HG02938 (cell line): ENCODE measurements around the gene C1D.
"Not testable (repeated sequence)": the region's sequence is repeated elsewhere in the genome, so short reads cannot be mapped to it uniquely, and the experiment has no call there.

Experiments used
- ATAC-seq: cut with Tn5 transposase; IDR thresholded peaks from one replicate; pipeline ENCODE4 v1.9.1; 2021; ENCODE audit warnings: mild to moderate bottlenecking, moderate library complexity; ENCODE audit not compliant: unreplicated experiment

C1D gene

DNA sequence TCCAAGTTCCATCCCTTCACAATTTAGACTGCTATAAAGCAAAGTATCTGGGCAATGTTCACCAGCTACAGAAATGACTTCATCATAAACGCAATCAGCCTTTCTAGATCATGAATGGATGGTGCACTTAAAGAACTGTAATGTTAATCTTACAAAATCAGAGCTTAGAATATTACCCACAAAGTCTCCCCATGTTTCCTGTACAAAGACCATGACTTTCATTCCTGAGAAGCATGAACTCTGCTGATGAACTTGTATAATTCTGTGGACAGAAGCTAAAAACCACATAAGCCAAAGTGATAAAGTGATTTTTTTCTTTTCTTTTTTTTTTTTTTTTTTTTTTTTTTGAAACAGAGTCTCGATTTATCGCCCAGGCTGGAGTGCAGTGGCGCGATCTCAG lies 53.3 kb downstream of the C1D start:
- no peak for ATAC-seq

DNA sequence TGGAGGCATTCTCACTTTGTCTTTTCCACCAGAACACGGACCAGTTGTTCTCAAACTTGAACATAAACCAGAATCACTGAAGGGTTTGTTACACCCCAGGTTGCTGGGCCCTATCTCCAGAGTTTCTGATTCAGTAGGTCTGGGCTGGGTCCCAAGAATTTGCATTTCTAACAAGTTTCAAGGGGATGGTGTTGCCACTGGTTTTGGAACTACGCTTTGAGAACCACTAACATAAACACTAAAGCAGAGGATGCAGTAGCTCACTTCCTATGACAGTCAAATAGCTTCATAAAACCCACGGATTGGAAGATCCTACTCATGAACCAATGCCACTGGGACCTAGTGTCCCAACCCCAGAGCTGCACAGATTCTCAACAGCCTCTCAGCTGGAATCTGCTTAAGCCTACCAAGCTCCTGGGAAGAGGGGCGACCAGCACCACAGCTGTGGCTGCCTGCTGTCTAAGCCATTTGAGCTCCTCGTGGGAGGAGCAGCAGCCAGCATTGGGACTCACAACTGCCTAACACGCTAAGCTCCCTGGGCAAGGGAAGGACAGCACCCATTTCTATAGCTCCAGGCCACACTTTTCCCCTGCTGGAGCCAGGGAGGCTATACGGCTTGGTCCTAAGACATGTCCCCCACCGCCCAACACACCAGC lies 62.5 kb downstream of the C1D start:
- no peak for ATAC-seq

GRCh38 chr2:67999332-67999731 lies 63.5 kb downstream of the C1D start:
- ATAC-seq, result no peak

- ATAC-seq, result no peak
Observed at GRCh38 chr2:67997903-67998302, 64.9 kb downstream of the C1D start.

GRCh38 chr2:67997528-67997900 lies 65.3 kb downstream of the C1D start:
- no peak for ATAC-seq

DNA sequence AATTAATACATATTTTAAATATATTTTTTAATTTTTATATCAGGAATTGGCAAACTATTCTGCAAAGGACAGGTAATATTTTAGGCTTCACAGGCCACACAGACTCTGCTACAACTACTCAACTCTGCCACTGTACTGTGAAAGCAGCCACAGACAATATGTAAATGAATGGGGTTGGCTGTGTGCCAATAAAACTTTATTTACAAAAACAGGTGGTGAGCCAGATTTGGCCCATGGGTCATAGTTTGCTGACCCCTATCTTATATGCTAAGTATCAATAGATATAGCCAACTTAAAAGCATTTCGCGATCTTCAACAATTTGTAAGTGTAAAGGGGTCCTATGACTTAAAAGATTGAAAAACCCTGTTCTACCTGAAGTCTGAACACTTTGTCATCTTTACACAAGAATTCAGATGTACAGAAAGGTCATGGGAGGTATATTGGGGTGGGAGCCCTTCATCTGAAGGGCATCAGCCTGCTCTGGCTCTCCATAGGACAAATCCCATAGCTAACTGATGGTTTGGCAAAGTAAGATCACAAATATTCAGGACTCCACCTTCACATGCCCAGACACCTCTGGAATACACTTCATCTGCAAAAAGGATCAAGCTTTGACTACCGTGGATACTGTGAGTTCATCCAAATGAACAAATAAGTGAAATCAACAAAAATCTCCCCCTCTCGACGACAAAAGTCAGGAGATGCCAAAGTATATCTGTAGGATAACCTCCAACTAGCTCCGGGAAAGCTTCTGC lies 65.9 kb downstream of the C1D start:
- no peak for ATAC-seq

DNA sequence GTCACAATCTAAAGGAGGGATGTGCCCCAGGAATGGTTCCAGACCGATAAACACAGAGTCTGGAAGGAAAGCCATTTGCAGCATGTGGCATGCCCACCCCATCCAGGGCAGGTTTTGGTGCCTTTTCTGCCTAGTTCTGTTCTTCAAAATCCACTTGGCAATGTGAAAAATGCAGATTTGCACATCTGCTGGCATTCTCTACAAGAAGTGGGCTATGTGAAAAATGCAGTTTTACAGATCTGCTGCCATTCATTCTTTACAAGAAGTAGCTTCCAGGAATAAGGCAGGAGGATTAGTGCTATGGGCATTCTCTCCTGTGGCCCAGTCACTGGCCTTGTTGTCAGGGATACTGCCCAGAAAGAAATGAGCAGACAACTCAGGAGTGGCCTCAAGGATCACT lies 68.1 kb downstream of the C1D start:
- no peak for ATAC-seq

GRCh38 chr2:67994069-67994468 lies 68.7 kb downstream of the C1D start:
- ATAC-seq, result not testable (repeated sequence)

GRCh38 chr2:67993329-67993728 lies 69.5 kb downstream of the C1D start:
- ATAC-seq, result no peak

- no peak for ATAC-seq
Observed at GRCh38 chr2:67991456-67991855, 71.3 kb downstream of the C1D start.
